HCT116 (cell line): ENCODE data around the gene CFAP61. TPM values are rescaled to one million over a fixed set of nuclear protein-coding genes. Genes with fewer than 3 reads are reported as not detected.

Experiments
- ATAC-seq: fragments of 200-7000 bp; cut with Tn5 transposase; 2 replicates; pipeline ENCODE4 v1.9.1; 2020; ENCODE audit warnings: mild to moderate bottlenecking, moderate library complexity
- BruUV-seq: library from RNA; stranded (reverse); fragments of 400-500 nt; replicated peaks from 2 replicates; lab custom pipeline; 2021; lab: Mats Ljungman, UMichigan
- CTCF ChIA-PET: fragments of 300-600 bp; sonication (Branson Sonifier 250); formaldehyde crosslinking; loops from one replicate; lab custom pipeline; 2021; ENCODE audit warnings: antibody characterized with exemption; lab: Charles Lee
- POLR2A ChIA-PET: fragments of 300-600, 350-600 bp; sonication (Branson Sonifier 250); formaldehyde crosslinking; loops from one replicate; lab custom pipeline; 2021; ENCODE audit warnings: antibody characterized with exemption; lab: Charles Lee
- RAD21 ChIA-PET, 2 experiments: fragments of 300-600 bp; sonication (Branson Sonifier 250); formaldehyde crosslinking; loops; one replicate each; lab custom pipeline; 2023; ENCODE audit warnings: low total read pairs in 2 of 2; ENCODE audit not compliant: uncharacterized antibody in 2 of 2, unreplicated experiment in 2 of 2, low non-redundant PET in 1 of 2; lab: Charles Lee
- DNase-seq: peaks from one replicate; pipeline ENCODE4 v3.0.0-alpha.2; 2010; ENCODE audit warnings: low read depth, low spot score
- H2AFZ ChIP-seq: fragments of 200-600 bp; shearing (Covaris generic), sonication (generic); 2 replicates; pipeline ENCODE4 v1.6.1; 2017; ENCODE audit warnings: low read depth, mixed run types, mixed read lengths, antibody characterized with exemption, low read length; ENCODE audit not compliant: poor library complexity, severe bottlenecking
- H3K27ac ChIP-seq: 2 replicates; pipeline ENCODE4 v1.5.1; 2012; ENCODE audit warnings: low read depth, low read length
- H3K27me3 ChIP-seq: fragments of 200-600 bp; sonication (generic); 2 replicates; pipeline ENCODE4 v1.6.1; 2016; ENCODE audit warnings: mixed run types, low read length, mixed read lengths; ENCODE audit not compliant: insufficient read depth
- H3K36me3 ChIP-seq, 2 experiments: fragments of 200-500 bp in 1 of 2; fragments of 200-600 bp in 1 of 2; sonication (Bioruptor generic) in 1 of 2; sonication (generic) in 1 of 2; 2 replicates each; pipeline versions ENCODE4 v1.5.1 to v1.6.1; 2014 to 2016; ENCODE audit warnings: low read length in 2 of 2, inconsistent platforms in 1 of 2, mixed read lengths in 1 of 2, mixed run types in 1 of 2; ENCODE audit not compliant: insufficient read depth in 2 of 2, control insufficient read depth in 1 of 2
- H3K4me1 ChIP-seq, 2 experiments: fragments of 200-600 bp in 1 of 2; sonication (generic) in 1 of 2; 2 replicates each; pipeline versions ENCODE4 v1.5.1 to v1.6.1; 2012 to 2017; ENCODE audit warnings: low read length in 2 of 2, inconsistent platforms in 1 of 2, mild to moderate bottlenecking in 1 of 2, mixed read lengths in 1 of 2, mixed run types in 1 of 2, moderate library complexity in 1 of 2; ENCODE audit not compliant: insufficient read depth in 2 of 2, control insufficient read depth in 1 of 2
- H3K4me2 ChIP-seq: fragments of 200-600 bp; sonication (generic); 2 replicates; pipeline ENCODE4 v1.6.1; 2017; ENCODE audit warnings: mixed run types, low read length, mixed read lengths
- H3K4me3 ChIP-seq, 2 experiments: fragments of 200-600 bp in 1 of 2; sonication (generic) in 1 of 2; replicated peaks in 1 of 2; 2 replicates each; pipeline ENCODE4 v1.5.1; 2011 to 2016; ENCODE audit warnings: low read length in 2 of 2, control low read depth in 1 of 2, low read depth in 1 of 2, mild to moderate bottlenecking in 1 of 2, mixed read lengths in 1 of 2, mixed run types in 1 of 2
- H3K79me2 ChIP-seq: fragments of 200-600 bp; sonication (generic); 2 replicates; pipeline ENCODE4 v1.6.1; 2017; ENCODE audit warnings: mild to moderate bottlenecking, mixed run types, low read length, moderate library complexity, mixed read lengths; ENCODE audit not compliant: insufficient read depth
- H3K9ac ChIP-seq: fragments of 200-600 bp; sonication (generic); 2 replicates; pipeline ENCODE4 v1.6.1; 2016; ENCODE audit warnings: low read length, mixed read lengths
- H3K9me2 ChIP-seq: fragments of 200-600 bp; sonication (generic), shearing (Covaris generic); 2 replicates; pipeline ENCODE4 v1.6.1; 2017; ENCODE audit warnings: mixed run types, mild to moderate bottlenecking, moderate library complexity; ENCODE audit not compliant: insufficient read depth
- H3K9me3 ChIP-seq, 2 experiments: fragments of 200-500 bp in 1 of 2; fragments of 200-600 bp in 1 of 2; sonication (Bioruptor generic) in 1 of 2; sonication (generic) in 1 of 2; 2 replicates each; pipeline ENCODE4 v1.6.1; 2014 to 2017; ENCODE audit warnings: low read length in 2 of 2, mixed read lengths in 2 of 2, inconsistent platforms in 1 of 2, low read depth in 1 of 2, mild to moderate bottlenecking in 1 of 2, mixed run types in 1 of 2, moderate library complexity in 1 of 2; ENCODE audit not compliant: control insufficient read depth in 1 of 2, insufficient read depth in 1 of 2
- H4K20me1 ChIP-seq: fragments of 200-600 bp; sonication (generic), shearing (Covaris generic); 2 replicates; pipeline ENCODE4 v1.6.1; 2017; ENCODE audit warnings: mixed run types, mild to moderate bottlenecking, moderate library complexity; ENCODE audit not compliant: insufficient read depth
- CEBPB ChIP-seq: IDR thresholded peaks from 2 replicates; pipeline ENCODE4 v1.6.1; 2012; ENCODE audit warnings: low read depth
- CTCF ChIP-seq, 3 experiments: fragments of 200-600 bp in 1 of 3; sonication (generic) in 1 of 3; IDR thresholded peaks in 2 of 3; conservative IDR thresholded peaks in 1 of 3; 2 replicates each; pipeline ENCODE4 v1.5.1; 2012 to 2017; ENCODE audit warnings: low read depth in 2 of 3, low read length in 2 of 3, antibody characterized with exemption in 1 of 3, borderline replicate concordance in 1 of 3, control low read depth in 1 of 3, mild to moderate bottlenecking in 1 of 3, mixed read lengths in 1 of 3, mixed run types in 1 of 3, moderate library complexity in 1 of 3; ENCODE audit not compliant: insufficient read depth in 1 of 3
- EGR1 ChIP-seq: IDR thresholded peaks from 2 replicates; pipeline ENCODE4 v1.6.1; 2012; ENCODE audit warnings: low read depth
- ELF1 ChIP-seq: IDR thresholded peaks from 2 replicates; pipeline ENCODE4 v1.6.1; 2012; ENCODE audit warnings: low read depth, borderline replicate concordance
- POLR2A ChIP-seq: IDR thresholded peaks from 2 replicates; pipeline ENCODE4 v1.7.0; 2011; ENCODE audit warnings: borderline replicate concordance; ENCODE audit not compliant: insufficient read depth, insufficient read length; ENCODE audit errors: extremely low read depth
- POLR2AphosphoS5 ChIP-seq: IDR thresholded peaks from 2 replicates; pipeline ENCODE4 v1.6.1; 2011; ENCODE audit warnings: mild to moderate bottlenecking, low read depth, low read length, moderate library complexity
- RAD21 ChIP-seq: IDR thresholded peaks from 2 replicates; pipeline ENCODE4 v1.6.1; 2012; ENCODE audit warnings: low read depth, mild to moderate bottlenecking
- SIN3A ChIP-seq: IDR thresholded peaks from 2 replicates; pipeline ENCODE4 v1.6.1; 2012; ENCODE audit warnings: low read depth
- TCF7L2 ChIP-seq: IDR thresholded peaks from 2 replicates; pipeline ENCODE4 v1.7.0; 2011; ENCODE audit warnings: borderline replicate concordance, inconsistent platforms; ENCODE audit not compliant: insufficient read depth, insufficient read length; ENCODE audit errors: extremely low read depth
- ZFX ChIP-seq: fragments of 450-650 bp; IDR thresholded peaks from 2 replicates; pipeline ENCODE4 v1.6.1; 2017
- intact Hi-C: fragments of 100-400 bp; cut with micrococcal nuclease; formaldehyde crosslinking; loops from 2 replicates; pipeline ENCODE4 v1.10.0; 2022
- total RNA-seq: library from RNA; stranded (reverse); gene quantifications from one replicate; pipeline ENCODE4 v1.2.1, GENCODE V29; 2021; ENCODE audit not compliant: unreplicated experiment
- TF ChIP-seq, protein P1 (sequence below): IDR thresholded peaks from 2 replicates; pipeline ENCODE4 v1.6.1; 2012; ENCODE audit warnings: low read depth

The CFAP61 gene
- total RNA-seq, 1 experiment from 2014 or later = 1.7 TPM

GRCh38 chr20:20407891-20408805 is 355.8 kb downstream of the CFAP61 start:
- no peak overlapping the region for H3K27ac ChIP-seq
- TF ChIP-seq CTCF (IDR thresholded peaks at IDR 0.05 in 2 of 3, conservative IDR thresholded peaks at IDR 0.05 in 1 of 3; ENCODE audit: borderline replicate concordance in 1 of 3, insufficient read depth in 1 of 3, low read depth in 2 of 3, low read length in 2 of 3) (peak in 2 of 3 experiments; percentile 33 to 46; a peak in 4 of 6 replicates), CEBPB (no peak)
- no peaks in the 10 kb centered on the region for H3K4me1 ChIP-seq
- peak; percentile 3 for DNase-seq
- H3K9me2 ChIP-seq = no peaks in the 10 kb centered on the region
- no peaks in the 10 kb centered on the region for H3K36me3 ChIP-seq
- H3K79me2 ChIP-seq = no peaks in the 10 kb centered on the region
- CTCF ChIA-PET = no interaction called here
- H3K9ac ChIP-seq = no peak overlapping the region
- no TSS peak for BruUV-seq
- RAD21 ChIA-PET = no interaction called here
- no peaks in the 10 kb centered on the region for H3K9me3 ChIP-seq
- POLR2A ChIA-PET = no interaction called here
- ATAC-seq = no peak
- H2AFZ ChIP-seq = no peak overlapping the region
- no peak overlapping the region for H3K4me2 ChIP-seq
- H3K27me3 ChIP-seq = no peaks in the 10 kb centered on the region
- no peaks in the 10 kb centered on the region for H4K20me1 ChIP-seq
- no peak overlapping the region for H3K4me3 ChIP-seq
- intact Hi-C loops = loop anchor here (2.0 kb wide), 1 partner anchor 325 kb away; no protein-coding TSS in a partner anchor

DNA sequence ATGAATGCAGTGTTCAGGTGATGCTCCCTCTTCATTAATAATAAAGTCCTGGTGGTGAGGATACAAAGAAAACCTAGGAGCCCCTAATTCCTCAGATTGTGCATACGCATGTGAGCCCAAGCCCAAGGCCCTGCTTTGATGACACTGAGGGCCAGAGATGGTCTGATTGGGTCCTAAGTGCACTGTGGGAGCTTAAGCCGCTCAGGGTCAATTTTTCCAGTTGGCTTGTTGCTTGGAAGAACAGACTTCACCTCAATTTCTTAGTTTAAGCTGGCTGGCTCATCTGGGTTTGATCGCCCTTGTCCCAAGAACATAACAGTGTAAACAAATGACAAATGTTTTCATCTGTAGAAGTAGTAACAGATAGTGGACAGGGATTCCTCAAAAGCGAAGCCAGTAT is 357.0 kb downstream of the CFAP61 start:
- Histone ChIP-seq H2AFZ (no peak overlapping the region), H3K27ac (no peak overlapping the region), H4K20me1 (no peaks in the 10 kb centered on the region), H3K9me2 (no peaks in the 10 kb centered on the region), H3K27me3 (no peaks in the 10 kb centered on the region), H3K4me3 (no peak overlapping the region), H3K4me2 (no peak overlapping the region), H3K79me2 (no peaks in the 10 kb centered on the region), H3K36me3 (no peaks in the 10 kb centered on the region), H3K9me3 (no peaks in the 10 kb centered on the region), H3K9ac (no peak overlapping the region), H3K4me1 (no peaks in the 10 kb centered on the region)
- no peak for DNase-seq
- TF ChIP-seq, protein P1, sequence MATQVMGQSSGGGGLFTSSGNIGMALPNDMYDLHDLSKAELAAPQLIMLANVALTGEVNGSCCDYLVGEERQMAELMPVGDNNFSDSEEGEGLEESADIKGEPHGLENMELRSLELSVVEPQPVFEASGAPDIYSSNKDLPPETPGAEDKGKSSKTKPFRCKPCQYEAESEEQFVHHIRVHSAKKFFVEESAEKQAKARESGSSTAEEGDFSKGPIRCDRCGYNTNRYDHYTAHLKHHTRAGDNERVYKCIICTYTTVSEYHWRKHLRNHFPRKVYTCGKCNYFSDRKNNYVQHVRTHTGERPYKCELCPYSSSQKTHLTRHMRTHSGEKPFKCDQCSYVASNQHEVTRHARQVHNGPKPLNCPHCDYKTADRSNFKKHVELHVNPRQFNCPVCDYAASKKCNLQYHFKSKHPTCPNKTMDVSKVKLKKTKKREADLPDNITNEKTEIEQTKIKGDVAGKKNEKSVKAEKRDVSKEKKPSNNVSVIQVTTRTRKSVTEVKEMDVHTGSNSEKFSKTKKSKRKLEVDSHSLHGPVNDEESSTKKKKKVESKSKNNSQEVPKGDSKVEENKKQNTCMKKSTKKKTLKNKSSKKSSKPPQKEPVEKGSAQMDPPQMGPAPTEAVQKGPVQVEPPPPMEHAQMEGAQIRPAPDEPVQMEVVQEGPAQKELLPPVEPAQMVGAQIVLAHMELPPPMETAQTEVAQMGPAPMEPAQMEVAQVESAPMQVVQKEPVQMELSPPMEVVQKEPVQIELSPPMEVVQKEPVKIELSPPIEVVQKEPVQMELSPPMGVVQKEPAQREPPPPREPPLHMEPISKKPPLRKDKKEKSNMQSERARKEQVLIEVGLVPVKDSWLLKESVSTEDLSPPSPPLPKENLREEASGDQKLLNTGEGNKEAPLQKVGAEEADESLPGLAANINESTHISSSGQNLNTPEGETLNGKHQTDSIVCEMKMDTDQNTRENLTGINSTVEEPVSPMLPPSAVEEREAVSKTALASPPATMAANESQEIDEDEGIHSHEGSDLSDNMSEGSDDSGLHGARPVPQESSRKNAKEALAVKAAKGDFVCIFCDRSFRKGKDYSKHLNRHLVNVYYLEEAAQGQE = no peak
- TF ChIP-seq RAD21 (no peak), EGR1 (no peak), ZFX (no peak), ELF1 (no peak), POLR2A (no peak), POLR2AphosphoS5 (no peak), CEBPB (no peak), SIN3A (no peak), TCF7L2 (no peak)
- no TSS peak for BruUV-seq
- ChIA-PET RAD21 (no interaction called here), POLR2A (no interaction called here), CTCF (no interaction called here)
- ATAC-seq = no peak
- intact Hi-C loops = loop anchor here (2.0 kb wide), 1 partner anchor 327 kb away; no protein-coding TSS in a partner anchor
